ENCODE results near the gene SPI1.

Gene SPI1

GRCh38 chr11:47378010-47378835 is at the start of gene SPI1:
Gene SPI1, minus strand, starts transcription at chr11:47378547. Its CDS starts 194 bp downstream, at chr11:47378353.
- peak within 1 kb of the TSS; percentile 4 to 74 for H3K27ac ChIP-seq
- DNase-seq (ENCODE audit: low spot score) = no peak
- no peak for TF ChIP-seq CTCF (IDR thresholded peaks at IDR 0.05)
- peak within 1 kb of the TSS; percentile 62 for H3K4me3 ChIP-seq

GRCh38 chr11:47426062-47426956 is 48.0 kb upstream of the SPI1 start, which contains the start of gene PSMC3:
Gene PSMC3, minus strand, starts transcription at chr11:47426439. Its CDS starts 160 bp downstream, at chr11:47426279.
- no peak for TF ChIP-seq CTCF (IDR thresholded peaks at IDR 0.05)
- peak within 1 kb of the TSS; percentile 91 for H3K4me3 ChIP-seq

GRCh38 chr11:47425611-47426010 is 47.3 kb upstream of the SPI1 start:
- peak overlapping the region; percentile 91 for H3K4me3 ChIP-seq
- H3K27ac ChIP-seq = peak overlapping the region; percentile 90 to 93
- DNase-seq (ENCODE audit: low spot score) = no peak
- no peak for TF ChIP-seq CTCF (IDR thresholded peaks at IDR 0.05)

More at GRCh38 chr11:47426062-47426956, 48.0 kb upstream of the SPI1 start, which contains the start of gene PSMC3:
- H3K27ac ChIP-seq = peak within 1 kb of the TSS; percentile 90 to 93
- DNase-seq (ENCODE audit: low spot score) = peak; percentile 99

- DNase-seq (ENCODE audit: low spot score) = no peak
- TF ChIP-seq CTCF (IDR thresholded peaks at IDR 0.05) = no peak
- no peak overlapping the region for H3K4me3 ChIP-seq
- peak overlapping the region in 1 of 2 donors; percentile 2 for H3K27ac ChIP-seq
Observed at GRCh38 chr11:47418454-47419259, 40.3 kb upstream of the SPI1 start.

GRCh38 chr11:47417712-47418111 is 39.4 kb upstream of the SPI1 start:
- TF ChIP-seq CTCF (IDR thresholded peaks at IDR 0.05) = no peak
- H3K4me3 ChIP-seq = no peak overlapping the region
- peak overlapping the region in 1 of 2 donors; percentile 2 for H3K27ac ChIP-seq
- no peak for DNase-seq (ENCODE audit: low spot score)

GRCh38 chr11:47415949-47416472 is 37.7 kb upstream of the SPI1 start:
- peak; percentile 93 for DNase-seq (ENCODE audit: low spot score)
- TF ChIP-seq CTCF (IDR thresholded peaks at IDR 0.05) = no peak
- H3K27ac ChIP-seq = peak overlapping the region; percentile 82 to 89
- H3K4me3 ChIP-seq = peak overlapping the region; percentile 11

All from coronary artery (tissue), 2 donors.